GM19395 (cell line): ENCODE data around the gene LRRC34.

Experiments used
- ATAC-seq: cut with Tn5 transposase; IDR thresholded peaks from one replicate; pipeline ENCODE4 v1.9.1; 2021; ENCODE audit warnings: mild to moderate bottlenecking, moderate library complexity; ENCODE audit not compliant: unreplicated experiment

LRRC34 gene

DNA sequence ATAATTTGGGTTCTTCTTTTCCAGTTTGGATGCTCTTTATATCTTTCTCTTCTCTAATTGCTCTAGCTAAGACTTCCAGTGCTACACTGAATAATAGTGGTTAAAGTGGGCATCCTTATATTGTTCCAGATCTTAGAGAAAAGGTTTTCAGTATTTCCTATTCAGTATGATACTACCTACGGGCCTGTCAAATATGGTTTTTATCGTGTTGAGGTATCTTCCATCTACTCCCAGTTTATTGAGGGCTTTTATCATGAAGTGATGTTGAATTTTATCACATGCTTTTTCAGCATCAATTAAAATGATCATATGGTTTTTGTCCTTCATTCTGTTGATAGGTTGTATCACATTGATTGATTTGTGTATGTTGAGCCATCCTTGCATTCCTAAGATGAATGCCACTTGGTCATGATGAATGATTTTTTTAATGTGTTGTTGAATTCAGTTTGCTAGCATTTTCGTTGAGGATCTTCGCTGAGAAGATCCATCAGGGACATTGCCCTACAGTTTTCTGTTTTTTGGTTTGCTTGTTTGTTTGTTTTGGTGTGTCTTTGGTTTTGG, 3.0 kb upstream of the LRRC34 start:
- no peak for ATAC-seq

DNA sequence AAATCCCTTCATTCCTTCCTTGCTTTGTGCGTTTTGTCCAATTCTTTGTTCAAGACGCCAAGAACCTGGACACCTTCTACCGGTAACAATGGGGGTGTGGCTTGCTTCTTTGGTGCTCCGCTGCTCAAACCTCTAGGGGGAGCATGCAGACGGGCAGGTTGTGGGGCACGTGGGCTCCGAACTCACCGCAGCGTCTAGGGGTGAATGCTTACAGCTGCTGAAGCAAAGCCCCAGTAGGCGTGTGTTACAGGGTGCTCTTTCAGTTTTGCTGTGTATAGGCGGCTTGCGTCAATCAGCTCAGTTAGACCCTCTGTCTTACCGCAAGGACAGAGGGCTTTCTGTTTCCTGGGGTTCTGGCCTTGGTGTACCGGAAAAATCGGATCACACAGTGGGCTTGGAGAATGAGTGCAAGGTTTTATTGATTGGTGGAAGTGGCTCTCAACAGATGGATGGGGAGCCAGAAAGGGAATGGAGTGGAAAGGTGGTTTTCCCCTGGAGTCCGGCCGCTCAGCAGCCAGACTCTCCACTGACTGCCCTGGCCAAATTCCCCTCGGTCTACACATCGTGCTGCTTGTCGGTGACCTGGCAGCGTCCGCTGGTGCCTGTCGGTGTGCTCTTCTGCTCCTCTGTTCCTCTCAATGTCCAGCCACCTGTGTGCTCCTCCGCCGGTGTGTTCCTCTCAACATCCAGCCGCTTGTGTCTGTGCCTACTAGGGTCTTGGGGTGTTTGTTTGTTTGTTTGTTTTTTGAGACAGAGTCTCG, 1.2 kb upstream of the LRRC34 start:
- ATAC-seq, result peak; percentile 90

- ATAC-seq, result no peak
Measured at GRCh38 chr3:169813278-169813677, 574 bp upstream of the LRRC34 start.

GRCh38 chr3:169811631-169812331, 923 bp downstream of the LRRC34 start:
- no peak for ATAC-seq

DNA sequence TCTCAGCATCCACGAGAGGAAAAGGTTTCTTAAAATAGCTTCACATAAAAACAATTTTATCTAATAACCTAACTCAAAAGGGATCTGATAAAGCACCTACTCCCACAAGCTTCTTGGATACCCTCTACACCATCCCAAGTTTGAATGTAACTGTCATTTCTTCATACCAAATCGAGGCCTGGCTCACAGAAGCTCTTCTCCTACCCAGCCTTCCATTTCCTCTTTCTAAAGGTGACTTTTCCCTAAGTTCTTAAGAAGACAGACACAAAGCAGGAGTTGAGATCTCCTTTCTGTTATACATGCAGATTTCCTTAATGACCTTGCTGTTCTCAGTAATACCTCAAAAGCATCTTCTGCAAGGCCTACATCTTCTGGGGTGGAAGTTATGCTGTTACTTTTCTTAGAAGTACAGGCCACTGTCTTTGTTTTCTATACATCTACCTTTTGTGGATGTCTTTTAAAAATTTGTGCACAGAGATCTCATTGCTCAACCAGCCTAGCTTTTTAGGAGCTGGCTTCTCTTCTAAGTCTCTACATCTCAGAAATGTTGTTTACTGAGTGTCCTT, 3.4 kb downstream of the LRRC34 start:
- no peak for ATAC-seq

GRCh38 chr3:169804681-169805080, 8.0 kb downstream of the LRRC34 start:
- ATAC-seq, result no peak

DNA sequence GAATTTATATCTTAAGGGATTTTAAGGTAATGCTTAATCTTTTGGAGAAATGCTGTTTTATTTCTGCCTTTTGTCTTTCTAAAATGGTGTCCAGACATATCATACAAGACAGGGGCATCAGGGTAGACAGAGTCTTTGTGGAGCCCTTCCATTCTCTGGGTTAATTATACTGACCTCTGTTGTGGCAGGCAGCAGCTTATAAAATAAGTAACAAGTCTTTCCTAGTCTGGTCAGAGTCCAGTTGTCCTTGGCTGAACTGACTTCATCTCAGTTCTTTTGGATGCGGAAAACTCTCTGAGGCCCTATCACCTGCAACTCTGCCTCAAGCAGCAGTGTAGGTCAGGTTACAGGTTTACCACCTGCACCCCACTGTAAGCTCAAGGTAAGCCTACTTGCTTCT, 20.3 kb downstream of the LRRC34 start:
- ATAC-seq, result no peak

DNA sequence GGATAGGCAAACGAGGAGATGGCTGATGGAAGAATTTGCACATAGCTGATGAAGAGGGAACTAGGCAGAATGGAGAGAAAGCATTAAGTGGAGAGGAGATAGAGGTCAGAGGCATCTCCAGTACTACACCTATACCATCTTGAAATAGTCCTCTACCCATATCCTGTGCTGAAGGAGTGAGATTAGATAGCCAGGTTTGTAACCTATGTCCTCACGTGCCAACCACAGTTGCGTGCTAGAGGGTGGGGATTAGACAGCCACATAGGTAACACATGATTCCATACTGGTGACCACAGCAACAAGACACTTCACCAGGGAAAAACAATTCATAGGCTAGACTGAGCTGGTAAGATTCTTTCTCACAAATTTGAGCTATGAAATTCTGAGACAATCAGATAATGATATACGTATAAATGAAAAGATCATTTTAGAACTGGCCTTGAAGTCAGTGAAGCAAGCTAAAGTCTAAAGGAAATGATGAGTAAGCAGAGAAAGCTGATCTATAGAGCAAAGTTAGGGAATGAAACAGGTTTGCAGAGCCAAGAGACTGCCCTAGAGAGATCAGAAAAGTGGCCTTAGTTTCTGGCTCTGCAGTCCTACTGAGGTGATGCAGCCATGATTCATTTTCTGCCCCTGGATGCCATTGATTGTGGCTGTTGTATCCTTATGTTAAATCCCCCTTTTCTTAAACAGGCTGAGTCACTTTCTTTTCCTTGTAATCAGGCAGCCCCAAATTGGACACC, 21.8 kb downstream of the LRRC34 start:
- ATAC-seq, result no peak

- no peak for ATAC-seq
Measured at GRCh38 chr3:169790219-169790618, 22.5 kb downstream of the LRRC34 start.

- no peak for ATAC-seq
Measured at GRCh38 chr3:169787791-169788190, 24.9 kb downstream of the LRRC34 start.

- no peak for ATAC-seq
Measured at GRCh38 chr3:169787120-169787519, 25.6 kb downstream of the LRRC34 start.

DNA sequence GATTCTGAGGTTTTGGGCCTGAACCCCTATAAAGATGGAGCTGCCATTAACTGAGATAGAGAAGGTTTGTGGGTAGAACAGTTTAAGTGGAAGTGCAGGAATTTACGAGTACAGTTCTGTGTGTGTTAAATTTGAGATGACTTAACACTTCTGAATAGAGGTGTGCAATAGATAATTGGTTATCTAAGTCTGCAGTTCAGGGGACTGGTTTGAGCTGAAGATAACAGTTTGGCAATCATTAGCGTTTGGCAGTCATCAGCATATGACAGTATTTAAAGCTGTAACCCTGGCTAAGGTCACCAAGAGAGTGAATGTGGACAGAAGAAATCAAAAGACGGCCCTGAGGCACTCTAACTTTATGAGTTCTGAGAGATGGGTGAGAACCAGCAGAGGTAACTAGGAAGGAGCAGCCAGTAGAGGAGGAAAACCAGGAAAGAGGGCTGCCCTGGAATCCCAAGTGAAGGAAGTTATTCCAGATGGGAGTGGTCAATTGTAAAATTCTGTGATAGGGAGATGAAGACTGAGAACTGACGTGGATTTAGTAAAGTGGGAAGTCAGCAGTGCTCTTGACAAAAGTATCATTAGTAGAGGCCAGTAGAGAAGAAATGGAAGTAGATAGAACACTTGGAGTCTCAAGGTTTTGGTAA, 31.4 kb downstream of the LRRC34 start:
- no peak for ATAC-seq

DNA sequence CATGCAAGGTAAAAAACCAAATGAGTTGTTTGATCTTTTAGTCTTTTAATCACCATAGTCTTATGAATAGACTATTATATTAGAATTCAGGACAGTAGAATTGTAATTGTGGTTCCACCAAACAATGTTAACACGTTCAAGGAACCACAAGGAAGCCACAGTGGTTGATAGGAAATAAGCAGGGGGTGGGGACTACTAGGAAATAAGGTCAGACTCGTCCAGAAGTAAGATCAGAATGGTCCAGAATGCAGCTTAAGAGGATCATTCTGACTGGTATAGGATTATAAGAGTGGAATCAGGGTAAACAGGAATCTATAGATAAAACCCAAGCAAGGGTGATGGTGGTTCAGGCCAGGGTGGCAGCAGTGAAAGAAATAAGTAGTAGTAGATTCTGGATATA, 32.0 kb downstream of the LRRC34 start:
- ATAC-seq, result no peak

DNA sequence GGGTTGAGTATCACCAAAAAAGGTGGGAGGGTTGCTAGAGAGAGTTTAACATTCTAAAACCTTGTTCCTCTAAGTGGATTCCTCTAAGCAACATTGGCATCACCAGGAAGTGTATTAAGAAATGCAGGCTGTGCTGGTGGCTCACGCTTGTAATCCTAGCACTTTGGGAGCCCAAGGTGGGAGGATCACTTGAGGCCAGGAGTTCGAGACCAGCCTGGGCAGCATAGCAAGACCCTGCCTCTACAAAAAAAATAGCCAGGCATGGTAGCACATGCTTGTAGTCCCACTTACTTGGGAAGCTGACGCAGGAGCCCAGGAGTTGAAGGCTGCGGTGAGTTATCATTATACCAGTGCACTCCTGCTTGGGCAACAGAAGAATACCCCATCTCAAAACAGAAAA, 34.9 kb downstream of the LRRC34 start:
- ATAC-seq, result no peak

DNA sequence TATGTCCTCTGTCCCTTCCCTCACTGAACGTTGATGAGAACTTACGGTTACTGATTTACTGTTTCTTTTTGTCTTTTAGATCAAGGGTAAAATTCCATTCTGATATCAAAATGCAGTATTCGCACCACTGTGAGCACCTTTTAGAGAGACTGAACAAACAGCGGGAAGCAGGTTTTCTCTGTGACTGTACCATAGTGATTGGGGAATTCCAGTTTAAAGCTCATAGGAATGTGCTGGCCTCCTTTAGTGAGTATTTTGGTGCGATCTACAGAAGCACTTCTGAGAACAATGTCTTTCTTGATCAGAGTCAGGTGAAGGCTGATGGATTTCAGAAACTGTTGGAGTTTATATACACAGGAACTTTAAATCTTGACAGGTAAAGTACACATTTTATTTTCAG, 38.5 kb downstream of the LRRC34 start:
- ATAC-seq, result no peak

GRCh38 chr3:169772897-169773816, 39.5 kb downstream of the LRRC34 start, which contains the start of gene MYNN:
Gene MYNN, plus strand, starts transcription at chr3:169773396. Its CDS starts 900 bp downstream, at chr3:169774296.
- peak; percentile 85 for ATAC-seq

DNA sequence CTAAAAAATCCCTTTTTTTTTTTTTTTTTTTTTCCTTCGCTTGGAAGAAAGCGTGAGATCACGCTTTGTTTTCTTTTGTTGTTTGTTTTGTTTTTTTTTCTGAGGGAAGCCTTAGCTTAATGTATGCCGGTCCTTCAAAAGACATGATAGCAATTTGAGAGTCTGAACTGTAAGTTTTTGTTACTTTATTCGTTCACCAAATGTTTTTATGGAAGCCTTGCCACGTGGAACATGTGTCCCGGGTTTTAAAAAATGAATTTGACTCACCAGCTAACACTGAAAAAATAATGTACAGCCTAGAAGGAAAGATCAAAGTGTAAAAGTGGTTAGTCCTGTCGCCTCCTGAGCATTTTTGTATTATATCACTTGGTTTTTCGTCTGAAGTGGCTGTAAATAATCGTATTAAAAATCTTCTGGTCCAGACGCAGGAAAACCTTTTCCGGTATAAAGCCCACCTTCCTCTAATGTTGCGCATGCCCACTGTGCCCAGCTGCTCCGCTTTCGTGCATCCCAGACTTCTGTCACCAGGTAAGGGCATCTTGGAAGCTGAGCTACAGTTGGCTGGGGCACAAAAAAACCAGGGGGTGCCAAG, 40.3 kb downstream of the LRRC34 start:
- ATAC-seq, result peak; percentile 27

GRCh38 chr3:169771497-169772304, 41.0 kb downstream of the LRRC34 start:
- peak; percentile 23 for ATAC-seq
